Brain microvascular endothelial cell (primary cell): ENCODE data around the gene L3MBTL2.

Experiments used
- DNase-seq: peaks from one replicate; pipeline ENCODE4 v3.0.0-alpha.2; 2020
- H3K27ac ChIP-seq: fragments of 250-450 bp; sonication (Bioruptor Pico); 2 replicates; pipeline ENCODE4 v1.5.1; 2020; ENCODE audit warnings: mild to moderate bottlenecking, moderate library complexity
- H3K27me3 ChIP-seq: fragments of 250-450 bp; sonication (Bioruptor Pico); replicated peaks from 2 replicates; pipeline ENCODE4 v1.5.1; 2020; ENCODE audit warnings: mild to moderate bottlenecking
- H3K36me3 ChIP-seq: fragments of 250-450 bp; sonication (Bioruptor Pico); replicated peaks from 2 replicates; pipeline ENCODE4 v1.5.1; 2020; ENCODE audit warnings: mild to moderate bottlenecking
- H3K4me3 ChIP-seq: 2 replicates; pipeline ENCODE4 v1.5.1; 2011; ENCODE audit warnings: low read depth, mild to moderate bottlenecking, control low read depth, low read length, moderate library complexity
- CTCF ChIP-seq: IDR thresholded peaks from 2 replicates; pipeline ENCODE4 v1.5.1; 2011; ENCODE audit warnings: low read depth, mild to moderate bottlenecking, moderate library complexity, low read length, control low read depth, inconsistent platforms; ENCODE audit errors: missing control alignments
- in situ Hi-C: cut with HindIII; loops from 2 replicates; pipeline ENCODE4 v1.10.0; 2017; ENCODE audit warnings: low sequenced_read_pairs, low pct_ligation_motif_present

The L3MBTL2 gene

GRCh38 chr22:41245917-41246499, 40.9 kb downstream of the L3MBTL2 start:
- peak; percentile 27 for TF ChIP-seq CTCF
- Histone ChIP-seq H3K27ac (no peak overlapping the region), H3K27me3 (no peaks in the 10 kb centered on the region), H3K36me3 (peaks cover 54% of the 10 kb centered on the region), H3K4me3 (no peak overlapping the region)
- DNase-seq = no peak
- in situ Hi-C loops = no loop called here

- no peak for TF ChIP-seq CTCF
- DNase-seq = no peak
- no peak overlapping the region for H3K4me3 ChIP-seq
- in situ Hi-C loops = no loop called here
- no peak overlapping the region for H3K27ac ChIP-seq
- peaks cover 67% of the 10 kb centered on the region for H3K36me3 ChIP-seq
- no peaks in the 10 kb centered on the region for H3K27me3 ChIP-seq
Measured at GRCh38 chr22:41247703-41248102, 42.6 kb downstream of the L3MBTL2 start.

- DNase-seq = no peak
- TF ChIP-seq CTCF = no peak
- Histone ChIP-seq H3K36me3 (peaks cover 73% of the 10 kb centered on the region), H3K27me3 (no peaks in the 10 kb centered on the region), H3K4me3 (no peak overlapping the region), H3K27ac (no peak overlapping the region)
- in situ Hi-C loops = no loop called here
Measured at GRCh38 chr22:41248314-41248713, 43.2 kb downstream of the L3MBTL2 start.

- H3K27ac ChIP-seq = no peak overlapping the region
- peaks cover 78% of the 10 kb centered on the region for H3K36me3 ChIP-seq
- H3K4me3 ChIP-seq = no peak overlapping the region
- no peak for DNase-seq
- in situ Hi-C loops = no loop called here
- H3K27me3 ChIP-seq = no peaks in the 10 kb centered on the region
- TF ChIP-seq CTCF = no peak
Measured at GRCh38 chr22:41248758-41249157, 43.6 kb downstream of the L3MBTL2 start.

- no peak overlapping the region for H3K4me3 ChIP-seq
- DNase-seq = no peak
- H3K27ac ChIP-seq = no peak overlapping the region
- peaks cover 83% of the 10 kb centered on the region for H3K36me3 ChIP-seq
- in situ Hi-C loops = no loop called here
- H3K27me3 ChIP-seq = no peaks in the 10 kb centered on the region
- TF ChIP-seq CTCF = no peak
Measured at GRCh38 chr22:41249442-41249841, 44.3 kb downstream of the L3MBTL2 start.

GRCh38 chr22:41250127-41250526, 45.0 kb downstream of the L3MBTL2 start:
- no peak overlapping the region for H3K4me3 ChIP-seq
- no peak for TF ChIP-seq CTCF
- no peak for DNase-seq
- in situ Hi-C loops = no loop called here
- H3K27me3 ChIP-seq = no peaks in the 10 kb centered on the region
- H3K36me3 ChIP-seq = peaks cover 82% of the 10 kb centered on the region
- no peak overlapping the region for H3K27ac ChIP-seq
